ENCODE results near the gene TLR5. TPM values are rescaled to one million over a fixed set of nuclear protein-coding genes. Genes with fewer than 3 reads are reported as not detected.

Gene TLR5
- polyA plus RNA-seq, 4 donors, result 1.8 TPM; not detected in 2

GRCh38 chr1:223095870-223096269, 47.2 kb downstream of the TLR5 start:
- Histone ChIP-seq H3K27ac (ENCODE audit: low read depth in 1 of 3, low read length in 2 of 3) (no peak overlapping the region), H3K4me3 (ENCODE audit: low read depth in 1 of 3, low read length in 3 of 3) (no peak overlapping the region), H3K36me3 (ENCODE audit: control insufficient read depth in 3 of 3, insufficient read depth in 2 of 3, low read depth in 1 of 3, low read length in 3 of 3) (no peaks in the 10 kb centered on the region), H3K27me3 (ENCODE audit: control insufficient read depth in 3 of 3, insufficient read depth in 3 of 3, low read length in 3 of 3) (no peaks in the 10 kb centered on the region), H3K9me3 (ENCODE audit: control insufficient read depth in 2 of 2, insufficient read depth in 1 of 2, low read depth in 1 of 2, low read length in 1 of 2) (peaks cover 0 to 15% of the 10 kb centered on the region in 2 donors), H3K4me1 (ENCODE audit: control insufficient read depth in 3 of 3, insufficient read depth in 2 of 3, low read depth in 1 of 3, low read length in 2 of 3) (peaks cover 0 to 8% (median 1%) of the 10 kb centered on the region in 3 donors)
- DNase-seq (no peak), FAIRE-seq (no peak)
- 79 to 91% (median 84%) methylated on average over 4 of the region's 4 CpGs for WGBS, 3 donors

DNA sequence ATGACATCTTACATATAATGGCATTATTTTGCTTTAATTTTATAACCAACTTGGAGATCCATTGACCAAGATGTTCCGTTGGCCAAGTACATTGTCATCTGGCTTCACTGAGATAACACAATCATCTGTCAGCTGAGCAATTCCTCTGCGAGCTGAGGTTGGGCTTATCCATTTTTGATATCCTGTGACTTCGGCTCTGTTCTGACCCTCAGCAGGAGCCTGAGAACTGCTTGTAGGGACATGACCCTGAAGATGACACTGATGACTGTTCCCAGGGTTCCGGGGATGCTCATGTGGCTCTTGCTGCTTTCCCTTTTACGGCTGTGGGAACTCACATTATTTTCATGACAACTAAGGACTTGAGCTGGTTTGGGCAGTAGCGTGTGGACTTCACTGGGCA, 51.2 kb downstream of the TLR5 start:
- Histone ChIP-seq H3K36me3 (ENCODE audit: control insufficient read depth in 3 of 3, insufficient read depth in 2 of 3, low read depth in 1 of 3, low read length in 3 of 3) (no peaks in the 10 kb centered on the region), H3K4me1 (ENCODE audit: control insufficient read depth in 3 of 3, insufficient read depth in 2 of 3, low read depth in 1 of 3, low read length in 2 of 3) (no peaks in the 10 kb centered on the region), H3K27ac (ENCODE audit: low read depth in 1 of 3, low read length in 2 of 3) (no peak overlapping the region), H3K27me3 (ENCODE audit: control insufficient read depth in 3 of 3, insufficient read depth in 3 of 3, low read length in 3 of 3) (peaks cover 0 to 3% (median 0%) of the 10 kb centered on the region in 3 donors), H3K4me3 (ENCODE audit: low read depth in 1 of 3, low read length in 3 of 3) (no peak overlapping the region), H3K9me3 (ENCODE audit: control insufficient read depth in 2 of 2, insufficient read depth in 1 of 2, low read depth in 1 of 2, low read length in 1 of 2) (no peaks in the 10 kb centered on the region)
- no peak for DNase-seq
- FAIRE-seq, result no peak
- 82 to 84% (median 83%) methylated on average over 6 of the region's 6 CpGs for WGBS, 3 donors

DNA sequence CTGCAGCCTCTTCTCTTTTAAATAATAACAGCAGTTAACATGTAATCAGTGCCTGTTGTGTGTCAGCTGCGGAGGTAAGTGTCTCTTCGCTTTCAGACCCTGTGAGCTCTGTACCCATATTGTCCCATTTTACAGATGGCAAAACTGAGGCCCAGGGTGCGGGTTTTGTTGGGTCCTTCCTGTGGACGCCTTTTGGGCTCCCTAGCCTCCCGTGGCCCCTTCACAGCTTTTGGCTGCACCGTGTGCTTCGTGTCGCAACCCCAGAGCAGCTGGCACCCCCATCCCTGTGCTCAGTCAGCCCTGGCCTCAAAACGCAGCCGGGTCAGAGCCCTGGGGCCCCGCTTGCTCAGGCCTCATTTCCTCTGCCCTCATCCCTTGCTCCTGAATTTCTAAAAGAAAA, 53.8 kb downstream of the TLR5 start:
- Histone ChIP-seq H3K27ac (ENCODE audit: low read depth in 1 of 3, low read length in 2 of 3) (no peak overlapping the region), H3K4me1 (ENCODE audit: control insufficient read depth in 3 of 3, insufficient read depth in 2 of 3, low read depth in 1 of 3, low read length in 2 of 3) (peaks cover 0 to 5% (median 0%) of the 10 kb centered on the region in 3 donors), H3K9me3 (ENCODE audit: control insufficient read depth in 2 of 2, insufficient read depth in 1 of 2, low read depth in 1 of 2, low read length in 1 of 2) (no peaks in the 10 kb centered on the region), H3K36me3 (ENCODE audit: control insufficient read depth in 3 of 3, insufficient read depth in 2 of 3, low read depth in 1 of 3, low read length in 3 of 3) (no peaks in the 10 kb centered on the region), H3K4me3 (ENCODE audit: low read depth in 1 of 3, low read length in 3 of 3) (no peak overlapping the region), H3K27me3 (ENCODE audit: control insufficient read depth in 3 of 3, insufficient read depth in 3 of 3, low read length in 3 of 3) (peaks cover 0 to 3% (median 0%) of the 10 kb centered on the region in 3 donors)
- FAIRE-seq (no peak), DNase-seq (no peak)
- WGBS, 3 donors, result 83 to 92% (median 85%) methylated on average over 11 of the region's 11 CpGs

GRCh38 chr1:223088713-223089240, 54.3 kb downstream of the TLR5 start:
- no peak for FAIRE-seq
- no peak overlapping the region for H3K27ac ChIP-seq (ENCODE audit: low read depth in 1 of 3, low read length in 2 of 3)
- no peak for DNase-seq
- peaks cover 0 to 5% (median 0%) of the 10 kb centered on the region in 3 donors for H3K4me1 ChIP-seq (ENCODE audit: control insufficient read depth in 3 of 3, insufficient read depth in 2 of 3, low read depth in 1 of 3, low read length in 2 of 3)
- H3K4me3 ChIP-seq (ENCODE audit: low read depth in 1 of 3, low read length in 3 of 3), result no peak overlapping the region
- peaks cover 0 to 3% (median 0%) of the 10 kb centered on the region in 3 donors for H3K27me3 ChIP-seq (ENCODE audit: control insufficient read depth in 3 of 3, insufficient read depth in 3 of 3, low read length in 3 of 3)
- WGBS, 3 donors, result 85 to 89% (median 86%) methylated on average over 13 of the region's 13 CpGs
- no peaks in the 10 kb centered on the region for H3K36me3 ChIP-seq (ENCODE audit: control insufficient read depth in 3 of 3, insufficient read depth in 2 of 3, low read depth in 1 of 3, low read length in 3 of 3)
- no peaks in the 10 kb centered on the region for H3K9me3 ChIP-seq (ENCODE audit: control insufficient read depth in 2 of 2, insufficient read depth in 1 of 2, low read depth in 1 of 2, low read length in 1 of 2)

- peaks cover 0 to 5% (median 0%) of the 10 kb centered on the region in 3 donors for H3K4me1 ChIP-seq (ENCODE audit: control insufficient read depth in 3 of 3, insufficient read depth in 2 of 3, low read depth in 1 of 3, low read length in 2 of 3)
- WGBS, 3 donors, result 60 to 72% (median 72%) methylated on average over 10 of the region's 10 CpGs
- no peak overlapping the region for H3K4me3 ChIP-seq (ENCODE audit: low read depth in 1 of 3, low read length in 3 of 3)
- FAIRE-seq, result no peak
- H3K36me3 ChIP-seq (ENCODE audit: control insufficient read depth in 3 of 3, insufficient read depth in 2 of 3, low read depth in 1 of 3, low read length in 3 of 3), result no peaks in the 10 kb centered on the region
- H3K9me3 ChIP-seq (ENCODE audit: control insufficient read depth in 2 of 2, insufficient read depth in 1 of 2, low read depth in 1 of 2, low read length in 1 of 2), result no peaks in the 10 kb centered on the region
- peaks cover 0 to 3% (median 0%) of the 10 kb centered on the region in 3 donors for H3K27me3 ChIP-seq (ENCODE audit: control insufficient read depth in 3 of 3, insufficient read depth in 3 of 3, low read length in 3 of 3)
- peak overlapping the region in 1 of 3 donors; percentile 55 for H3K27ac ChIP-seq (ENCODE audit: low read depth in 1 of 3, low read length in 2 of 3)
- DNase-seq, result no peak
Measured at GRCh38 chr1:223087291-223088255, 55.5 kb downstream of the TLR5 start.

DNA sequence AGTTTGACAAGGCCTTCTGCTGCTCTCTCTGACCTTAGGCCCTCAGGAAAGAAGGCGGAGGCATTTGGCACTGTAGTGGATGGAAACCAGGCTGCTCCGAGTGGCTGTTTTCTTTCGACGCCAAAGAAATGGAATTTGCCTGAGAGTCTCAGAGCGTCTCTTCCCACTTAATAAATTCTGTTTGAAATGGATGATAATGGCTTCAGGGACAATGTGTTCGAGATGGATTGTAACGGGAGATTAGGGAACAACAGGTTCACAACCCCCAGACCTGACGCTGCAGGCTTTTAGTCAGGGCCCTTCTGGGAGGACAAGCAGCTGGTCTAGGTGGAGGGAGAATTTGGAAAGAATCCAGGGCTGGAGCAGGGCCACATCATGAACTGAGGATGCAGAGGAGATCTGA, 58.6 kb downstream of the TLR5 start:
- peaks cover 0 to 9% (median 0%) of the 10 kb centered on the region in 3 donors for H3K4me1 ChIP-seq (ENCODE audit: control insufficient read depth in 3 of 3, insufficient read depth in 2 of 3, low read depth in 1 of 3, low read length in 2 of 3)
- WGBS, 3 donors, result 71 to 86% (median 79%) methylated on average over 8 of the region's 8 CpGs
- no peak for FAIRE-seq

GRCh38 chr1:223083831-223084230, 59.2 kb downstream of the TLR5 start:
- Histone ChIP-seq H3K4me3 (ENCODE audit: low read depth in 1 of 3, low read length in 3 of 3) (no peak overlapping the region), H3K4me1 (ENCODE audit: control insufficient read depth in 3 of 3, insufficient read depth in 2 of 3, low read depth in 1 of 3, low read length in 2 of 3) (peaks cover 0 to 9% (median 0%) of the 10 kb centered on the region in 3 donors), H3K27me3 (ENCODE audit: control insufficient read depth in 3 of 3, insufficient read depth in 3 of 3, low read length in 3 of 3) (peaks cover 0 to under 1% (median 0%) of the 10 kb centered on the region in 3 donors), H3K9me3 (ENCODE audit: control insufficient read depth in 2 of 2, insufficient read depth in 1 of 2, low read depth in 1 of 2, low read length in 1 of 2) (no peaks in the 10 kb centered on the region), H3K36me3 (ENCODE audit: control insufficient read depth in 3 of 3, insufficient read depth in 2 of 3, low read depth in 1 of 3, low read length in 3 of 3) (no peaks in the 10 kb centered on the region), H3K27ac (ENCODE audit: low read depth in 1 of 3, low read length in 2 of 3) (no peak overlapping the region)
- 88 to 95% (median 90%) methylated on average over 15 of the region's 15 CpGs for WGBS, 3 donors
- DNase-seq (no peak), FAIRE-seq (no peak)

More for the DNA sequence above, 58.6 kb downstream of the TLR5 start:
- Histone ChIP-seq H3K9me3 (ENCODE audit: control insufficient read depth in 2 of 2, insufficient read depth in 1 of 2, low read depth in 1 of 2, low read length in 1 of 2) (no peaks in the 10 kb centered on the region), H3K27ac (ENCODE audit: low read depth in 1 of 3, low read length in 2 of 3) (no peak overlapping the region), H3K4me3 (ENCODE audit: low read depth in 1 of 3, low read length in 3 of 3) (no peak overlapping the region), H3K27me3 (ENCODE audit: control insufficient read depth in 3 of 3, insufficient read depth in 3 of 3, low read length in 3 of 3) (peaks cover 0 to 3% (median 0%) of the 10 kb centered on the region in 3 donors), H3K36me3 (ENCODE audit: control insufficient read depth in 3 of 3, insufficient read depth in 2 of 3, low read depth in 1 of 3, low read length in 3 of 3) (no peaks in the 10 kb centered on the region)
- DNase-seq, result no peak

DNA sequence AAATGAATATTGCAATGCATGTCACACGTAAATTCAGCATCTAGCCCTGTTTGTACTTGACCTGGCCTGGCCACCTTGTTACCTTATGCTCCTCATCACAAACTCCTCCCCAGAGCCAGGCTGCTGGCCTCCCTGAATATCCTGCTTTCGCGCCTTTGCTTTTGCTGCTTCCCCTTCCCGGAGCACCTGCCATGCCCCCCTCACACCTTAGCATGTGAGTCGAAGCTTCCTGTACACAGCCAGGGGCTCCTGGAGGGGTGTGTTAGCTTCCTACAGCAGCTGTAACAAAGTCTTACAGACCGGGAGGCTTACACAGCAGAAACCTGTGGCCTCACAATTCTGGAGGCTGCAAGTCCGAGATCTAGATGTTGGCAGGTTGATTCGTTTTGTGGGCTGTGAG, 60.1 kb downstream of the TLR5 start:
- FAIRE-seq (no peak), DNase-seq (no peak)
- 75 to 86% (median 85%) methylated on average over 8 of the region's 8 CpGs for WGBS, 3 donors
- H3K36me3 ChIP-seq (ENCODE audit: control insufficient read depth in 3 of 3, insufficient read depth in 2 of 3, low read depth in 1 of 3, low read length in 3 of 3), result no peaks in the 10 kb centered on the region
- no peak overlapping the region for H3K27ac ChIP-seq (ENCODE audit: low read depth in 1 of 3, low read length in 2 of 3)
- H3K27me3 ChIP-seq (ENCODE audit: control insufficient read depth in 3 of 3, insufficient read depth in 3 of 3, low read length in 3 of 3), result no peaks in the 10 kb centered on the region
- H3K4me1 ChIP-seq (ENCODE audit: control insufficient read depth in 3 of 3, insufficient read depth in 2 of 3, low read depth in 1 of 3, low read length in 2 of 3), result peaks cover 0 to 9% (median 0%) of the 10 kb centered on the region in 3 donors
- H3K4me3 ChIP-seq (ENCODE audit: low read depth in 1 of 3, low read length in 3 of 3), result no peak overlapping the region
- no peaks in the 10 kb centered on the region for H3K9me3 ChIP-seq (ENCODE audit: control insufficient read depth in 2 of 2, insufficient read depth in 1 of 2, low read depth in 1 of 2, low read length in 1 of 2)

Measured in small intestine (tissue), 7 donors.